ENCODE data around the gene ELL.

GRCh38 chr19:18551631-18552030 lies 29.8 kb upstream of the ELL start:
- no peak for TF ChIP-seq POLR2AphosphoS5 (IDR thresholded peaks at IDR 0.05; ENCODE audit: borderline replicate concordance, low read depth, low read length)
- TF ChIP-seq EZH2 (IDR thresholded peaks at IDR 0.05), result no peak
- no peak for TF ChIP-seq FOXP2 (optimal IDR thresholded peaks at IDR 0.05; ENCODE audit: control extremely low read depth, extremely low read length, insufficient read depth)

Measured in SK-N-MC (cell line).